ENCODE measurements around the gene GMCL1.
"Not testable (repeated sequence)": the region's sequence is repeated elsewhere in the genome, so short reads cannot be mapped to it uniquely, and the experiment has no call there.

Gene GMCL1

DNA sequence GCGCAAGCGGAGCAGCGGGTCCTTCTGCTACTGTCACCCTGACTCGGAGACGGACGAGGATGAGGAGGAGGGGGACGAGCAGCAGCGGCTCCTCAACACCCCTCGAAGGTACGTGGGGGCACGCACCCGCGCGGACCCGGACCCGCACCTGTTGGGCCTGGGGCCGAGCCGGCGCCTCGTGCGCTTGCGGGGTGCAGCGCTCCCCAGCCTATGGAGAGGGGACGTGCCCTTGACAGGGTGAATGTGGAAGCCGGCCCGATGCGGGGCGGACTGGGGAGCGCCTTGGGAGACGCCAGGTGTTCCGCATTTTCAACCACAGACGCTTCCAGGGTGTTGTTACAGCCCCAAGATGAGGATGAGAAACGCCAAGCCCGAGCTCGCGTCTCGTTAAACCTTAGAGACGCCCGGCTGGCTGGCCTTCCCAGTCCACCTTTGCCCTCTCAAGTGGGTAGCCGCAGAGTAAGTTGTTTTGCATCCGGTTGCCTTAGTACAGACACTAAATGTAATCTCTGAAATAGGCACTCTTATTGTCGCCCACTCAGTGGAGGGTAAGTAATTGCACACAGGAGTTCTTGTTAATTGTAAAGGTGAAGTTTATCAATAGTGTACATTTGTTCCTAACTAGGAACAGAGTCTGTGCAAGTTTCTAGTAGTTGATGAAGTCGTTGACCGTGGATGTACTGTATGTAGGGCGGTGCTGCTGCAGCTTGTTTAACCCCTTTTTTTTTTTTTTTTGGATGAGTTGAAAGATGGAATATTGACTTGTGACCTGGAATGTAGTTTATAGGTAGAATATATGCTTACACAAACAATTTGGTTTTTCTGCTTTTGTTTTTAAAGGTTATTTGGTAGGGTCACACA lies 815 bp downstream of the GMCL1 start:
- CTCF ChIA-PET = interaction anchor here (5.3 kb wide), 1 partner anchor 13 kb away, joined by 61 read pairs; no protein-coding TSS in a partner anchor
- TF ChIP-seq, protein P1, sequence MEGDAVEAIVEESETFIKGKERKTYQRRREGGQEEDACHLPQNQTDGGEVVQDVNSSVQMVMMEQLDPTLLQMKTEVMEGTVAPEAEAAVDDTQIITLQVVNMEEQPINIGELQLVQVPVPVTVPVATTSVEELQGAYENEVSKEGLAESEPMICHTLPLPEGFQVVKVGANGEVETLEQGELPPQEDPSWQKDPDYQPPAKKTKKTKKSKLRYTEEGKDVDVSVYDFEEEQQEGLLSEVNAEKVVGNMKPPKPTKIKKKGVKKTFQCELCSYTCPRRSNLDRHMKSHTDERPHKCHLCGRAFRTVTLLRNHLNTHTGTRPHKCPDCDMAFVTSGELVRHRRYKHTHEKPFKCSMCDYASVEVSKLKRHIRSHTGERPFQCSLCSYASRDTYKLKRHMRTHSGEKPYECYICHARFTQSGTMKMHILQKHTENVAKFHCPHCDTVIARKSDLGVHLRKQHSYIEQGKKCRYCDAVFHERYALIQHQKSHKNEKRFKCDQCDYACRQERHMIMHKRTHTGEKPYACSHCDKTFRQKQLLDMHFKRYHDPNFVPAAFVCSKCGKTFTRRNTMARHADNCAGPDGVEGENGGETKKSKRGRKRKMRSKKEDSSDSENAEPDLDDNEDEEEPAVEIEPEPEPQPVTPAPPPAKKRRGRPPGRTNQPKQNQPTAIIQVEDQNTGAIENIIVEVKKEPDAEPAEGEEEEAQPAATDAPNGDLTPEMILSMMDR (IDR thresholded peaks at IDR 0.05; ENCODE audit: control extremely low read depth, extremely low read depth, low read depth, missing control alignments) = no peak
- POLR2A ChIA-PET = interaction anchor here (0.7 kb wide), 1 partner anchor 98 kb away, joined by 3 read pairs; no protein-coding TSS in a partner anchor
- DNase-seq (ENCODE audit: extremely low spot score) = peak; percentile 33

DNA sequence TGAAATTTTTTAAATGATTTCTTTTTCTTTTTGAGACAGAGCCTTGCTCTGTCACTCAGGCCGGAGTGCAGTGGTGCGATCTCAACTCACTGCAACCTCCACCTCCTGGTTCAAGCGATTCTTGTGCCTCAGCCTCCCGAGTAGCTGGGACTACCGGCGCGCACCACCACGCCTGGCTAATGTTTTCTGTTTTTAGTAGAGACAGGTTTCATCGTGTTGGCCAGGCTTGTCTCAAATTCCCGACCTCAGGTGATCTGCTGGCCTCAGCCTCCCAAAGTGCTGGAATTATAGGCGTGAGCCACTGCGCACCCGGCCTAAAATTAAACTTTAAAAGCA lies 1.4 kb downstream of the GMCL1 start:
- POLR2A ChIA-PET = interaction anchor here (0.7 kb wide), 1 partner anchor 99 kb away, joined by 3 read pairs; no protein-coding TSS in a partner anchor
- DNase-seq (ENCODE audit: extremely low spot score) = not testable (repeated sequence)
- CTCF ChIA-PET = interaction anchor here (3.1 kb wide), 1 partner anchor 106 kb away, joined by 11 read pairs; no protein-coding TSS in a partner anchor

DNA sequence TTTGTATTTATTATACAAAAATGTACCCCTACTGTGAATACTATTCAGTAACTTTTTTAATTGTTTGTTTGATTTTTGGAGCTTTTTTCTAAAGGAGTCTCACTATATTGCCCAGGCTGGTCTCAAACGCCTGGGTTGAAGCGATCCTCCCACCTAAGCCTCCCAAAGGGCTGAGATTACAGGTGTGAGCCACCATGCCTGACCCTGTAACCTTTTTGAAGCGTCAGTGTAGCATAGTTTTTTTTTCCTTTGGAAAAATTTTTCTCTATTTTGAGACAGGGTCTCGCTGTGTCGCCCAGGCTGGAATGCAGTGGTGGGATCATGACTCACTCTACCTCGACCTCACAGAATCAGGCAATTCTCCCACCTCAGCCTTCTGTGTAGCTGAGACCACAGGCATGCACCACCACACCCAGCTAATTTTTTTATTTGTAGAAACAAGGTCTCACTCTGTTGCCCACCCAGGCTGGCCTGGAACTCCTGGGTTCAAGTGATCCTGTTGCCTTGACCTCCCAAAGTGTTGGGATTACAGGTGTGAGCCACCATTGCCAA lies 2.0 kb downstream of the GMCL1 start:
- CTCF ChIA-PET = interaction anchor here (0.9 to 3.1 kb wide), 2 partner anchors 11 to 107 kb away, joined by 3 to 11 read pairs; no protein-coding TSS in a partner anchor
- DNase-seq (ENCODE audit: extremely low spot score) = no peak
- POLR2A ChIA-PET = interaction anchor here (0.7 kb wide), 2 partner anchors 100 to 1460 kb away, joined by 3 to 5 read pairs; no protein-coding TSS in a partner anchor
- TF ChIP-seq, protein P1 (IDR thresholded peaks at IDR 0.05; ENCODE audit: control extremely low read depth, extremely low read depth, low read depth, missing control alignments) = no peak

DNA sequence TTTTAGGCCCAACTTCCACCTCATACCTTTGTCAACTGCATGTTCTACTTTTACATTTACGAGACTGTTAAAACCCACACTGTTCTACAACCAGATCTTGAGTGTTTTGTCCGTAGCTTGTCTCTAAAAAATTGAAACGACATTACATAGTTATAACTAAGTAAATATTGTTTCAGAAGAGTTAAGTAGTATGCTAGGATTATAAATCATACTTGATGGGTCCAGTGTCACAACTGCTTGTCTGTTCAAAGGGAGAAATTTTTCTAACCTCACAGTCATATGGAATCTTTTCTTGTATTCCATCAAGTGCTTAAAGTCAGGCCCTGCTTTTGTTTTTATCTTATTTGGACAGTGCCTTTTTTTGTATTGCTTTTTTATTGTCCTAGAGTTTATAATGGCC lies 4.3 kb downstream of the GMCL1 start:
- POLR2A ChIA-PET = no interaction called here
- DNase-seq (ENCODE audit: extremely low spot score) = no peak
- CTCF ChIA-PET = interaction anchor here (3.1 kb wide), 1 partner anchor 109 kb away, joined by 11 read pairs; no protein-coding TSS in a partner anchor
- TF ChIP-seq, protein P1 (IDR thresholded peaks at IDR 0.05; ENCODE audit: control extremely low read depth, extremely low read depth, low read depth, missing control alignments) = no peak

DNA sequence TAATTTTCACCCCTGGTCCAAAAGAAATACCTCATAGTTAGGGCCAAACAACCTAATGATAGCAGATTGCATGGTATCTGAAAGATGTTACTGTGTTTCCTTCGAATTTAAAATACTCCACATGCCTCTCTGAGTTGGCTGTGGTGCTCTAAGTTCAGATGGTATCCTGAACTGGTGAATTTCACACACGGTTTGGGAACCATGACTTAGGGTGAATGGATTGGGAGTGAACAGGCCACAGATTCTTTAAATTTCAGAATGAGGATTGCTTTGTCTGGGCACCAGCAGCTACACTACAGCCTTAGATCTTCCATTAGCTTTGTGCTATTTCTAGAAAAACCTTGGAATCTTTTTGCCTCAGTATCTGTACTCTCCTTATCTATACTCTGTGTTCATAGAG lies 6.2 kb downstream of the GMCL1 start:
- CTCF ChIA-PET = interaction anchor here (1.3 to 2.9 kb wide), 3 partner anchors 14 to 111 kb away, joined by 3 to 11 read pairs (median 6); no protein-coding TSS in a partner anchor
- TF ChIP-seq, protein P1 (IDR thresholded peaks at IDR 0.05; ENCODE audit: control extremely low read depth, extremely low read depth, low read depth, missing control alignments) = no peak
- no peak for DNase-seq (ENCODE audit: extremely low spot score)
- POLR2A ChIA-PET = no interaction called here

DNA sequence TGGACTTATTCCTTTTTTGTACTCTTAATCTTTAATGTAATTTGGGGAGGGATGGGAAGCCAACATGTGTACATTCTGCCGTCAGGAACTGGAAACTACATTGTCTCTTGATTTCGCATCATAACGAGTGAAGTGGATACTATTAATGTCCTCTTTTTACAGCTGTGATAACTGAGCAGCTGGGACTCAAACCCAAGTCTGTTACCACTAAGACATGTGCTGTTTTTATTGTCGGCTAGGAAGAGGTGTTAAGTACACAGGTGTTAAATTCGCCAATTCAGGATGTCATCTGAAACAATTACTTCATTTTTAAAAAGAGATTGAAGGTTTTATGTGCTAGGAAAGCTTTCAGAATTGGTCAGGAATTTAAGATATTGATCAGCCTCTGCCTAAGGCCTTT lies 6.9 kb downstream of the GMCL1 start:
- DNase-seq (ENCODE audit: extremely low spot score) = no peak
- POLR2A ChIA-PET = interaction anchor here (0.6 kb wide), 1 partner anchor 10 kb away, joined by 8 read pairs; no protein-coding TSS in a partner anchor
- CTCF ChIA-PET = interaction anchor here (0.8 to 2.9 kb wide), 4 partner anchors 13 to 111 kb away, joined by 3 to 11 read pairs (median 5); no protein-coding TSS in a partner anchor
- TF ChIP-seq, protein P1 (IDR thresholded peaks at IDR 0.05; ENCODE audit: control extremely low read depth, extremely low read depth, low read depth, missing control alignments) = no peak

Data from GM10248 (cell line).